ENCODE data around the gene TOP2A.

DNA sequence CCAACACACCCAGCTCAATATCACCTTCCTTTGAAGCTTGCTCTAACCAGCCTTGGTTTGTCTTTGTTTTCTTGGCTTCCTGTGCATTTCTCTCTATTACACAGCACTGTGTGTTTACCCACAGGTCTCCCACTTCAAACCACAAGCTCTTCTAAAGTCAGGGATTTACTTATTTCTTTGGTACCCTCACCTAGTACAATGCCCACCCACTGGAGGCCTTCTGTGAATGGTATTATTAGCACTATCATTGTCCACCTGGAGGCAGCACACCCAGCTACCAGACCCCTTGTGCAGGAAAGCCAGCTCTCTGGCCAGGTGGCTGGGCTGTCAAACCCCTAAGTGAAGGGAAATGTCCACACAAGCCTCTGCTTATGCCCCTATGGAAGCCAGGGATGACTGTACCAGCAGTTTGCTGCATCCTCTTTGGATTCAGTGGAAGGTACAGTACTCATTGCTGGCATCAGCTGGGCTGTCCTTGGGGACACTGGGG, 9.4 kb upstream of the TOP2A start:
- TF ChIP-seq POLR2AphosphoS5 (IDR thresholded peaks at IDR 0.05; ENCODE audit: low read depth, low read length) (no peak), POLR2A (IDR thresholded peaks at IDR 0.05; ENCODE audit: low read depth, low read length) (no peak), TAF1 (IDR thresholded peaks at IDR 0.05; ENCODE audit: borderline replicate concordance, low read depth, low read length) (no peak)

Measured in GM12892 (cell line).